DOHH2 (cell line): ENCODE data around the gene SLC13A2.

Source experiments
- H3F3A ChIP-seq: fragments of 200-600 bp; sonication (generic), shearing (Covaris generic); 2 replicates; pipeline ENCODE4 v1.6.0; 2016; ENCODE audit warnings: antibody characterized with exemption, mild to moderate bottlenecking; ENCODE audit not compliant: control insufficient read depth, insufficient read depth
- H3K27ac ChIP-seq: fragments of 200-600 bp; sonication (generic); 2 replicates; pipeline ENCODE4 v1.5.1; 2014; ENCODE audit warnings: low read depth, mild to moderate bottlenecking, low read length, moderate library complexity
- H3K27me3 ChIP-seq: fragments of 200-600 bp; sonication (generic); 2 replicates; pipeline ENCODE4 v1.6.1; 2014; ENCODE audit warnings: mild to moderate bottlenecking, low read length, mixed read lengths; ENCODE audit not compliant: control insufficient read depth
- H3K36me3 ChIP-seq: fragments of 200-600 bp; sonication (generic); 2 replicates; pipeline ENCODE4 v1.6.1; 2014; ENCODE audit warnings: mild to moderate bottlenecking, low read length, moderate library complexity, mixed read lengths; ENCODE audit not compliant: control insufficient read depth
- H3K4me1 ChIP-seq: fragments of 200-600 bp; sonication (generic); 2 replicates; pipeline ENCODE4 v1.6.1; 2014; ENCODE audit warnings: mild to moderate bottlenecking, low read length, mixed read lengths; ENCODE audit not compliant: control insufficient read depth
- H3K4me2 ChIP-seq: fragments of 200-600 bp; sonication (generic); 2 replicates; pipeline ENCODE4 v1.6.0; 2014; ENCODE audit warnings: mild to moderate bottlenecking, low read length, moderate library complexity
- H3K4me3 ChIP-seq: fragments of 200-600 bp; sonication (generic); 2 replicates; pipeline ENCODE4 v1.5.1; 2014; ENCODE audit warnings: mild to moderate bottlenecking, low read length, mixed read lengths
- H3K79me2 ChIP-seq: fragments of 200-600 bp; sonication (generic); 2 replicates; pipeline ENCODE4 v1.6.1; 2014; ENCODE audit warnings: mild to moderate bottlenecking, low read length, mixed read lengths; ENCODE audit not compliant: control insufficient read depth
- H3K9me2 ChIP-seq: fragments of 200-600 bp; sonication (generic); replicated peaks from 2 replicates; pipeline ENCODE4 v1.6.1; 2014; ENCODE audit warnings: mild to moderate bottlenecking, low read length, mixed read lengths; ENCODE audit not compliant: control insufficient read depth
- H3K9me3 ChIP-seq: fragments of 200-600 bp; sonication (generic); 2 replicates; pipeline ENCODE4 v1.6.1; 2014; ENCODE audit warnings: antibody characterized with exemption, low read length, mixed read lengths; ENCODE audit not compliant: control insufficient read depth, insufficient read depth
- H4K20me1 ChIP-seq: fragments of 200-600 bp; sonication (generic); 2 replicates; pipeline ENCODE4 v1.6.0; 2014; ENCODE audit warnings: low read depth, mild to moderate bottlenecking, antibody characterized with exemption, low read length, moderate library complexity; ENCODE audit not compliant: control insufficient read depth, insufficient read depth
- EZH2phosphoT487 ChIP-seq: fragments of 200-600 bp; sonication (generic); IDR thresholded peaks from 2 replicates; pipeline ENCODE4 v1.6.1; 2017; ENCODE audit warnings: borderline replicate concordance, mild to moderate bottlenecking, antibody characterized with exemption, low read length, moderate library complexity, mixed read lengths
- TF ChIP-seq, protein P1 (sequence below): fragments of 200-600 bp; sonication (generic); IDR thresholded peaks from one replicate; pipeline ENCODE4 v1.5.1; 2014; ENCODE audit warnings: antibody characterized with exemption, mild to moderate bottlenecking, low read depth, low read length; ENCODE audit not compliant: poor library complexity, severe bottlenecking

The SLC13A2 gene

DNA sequence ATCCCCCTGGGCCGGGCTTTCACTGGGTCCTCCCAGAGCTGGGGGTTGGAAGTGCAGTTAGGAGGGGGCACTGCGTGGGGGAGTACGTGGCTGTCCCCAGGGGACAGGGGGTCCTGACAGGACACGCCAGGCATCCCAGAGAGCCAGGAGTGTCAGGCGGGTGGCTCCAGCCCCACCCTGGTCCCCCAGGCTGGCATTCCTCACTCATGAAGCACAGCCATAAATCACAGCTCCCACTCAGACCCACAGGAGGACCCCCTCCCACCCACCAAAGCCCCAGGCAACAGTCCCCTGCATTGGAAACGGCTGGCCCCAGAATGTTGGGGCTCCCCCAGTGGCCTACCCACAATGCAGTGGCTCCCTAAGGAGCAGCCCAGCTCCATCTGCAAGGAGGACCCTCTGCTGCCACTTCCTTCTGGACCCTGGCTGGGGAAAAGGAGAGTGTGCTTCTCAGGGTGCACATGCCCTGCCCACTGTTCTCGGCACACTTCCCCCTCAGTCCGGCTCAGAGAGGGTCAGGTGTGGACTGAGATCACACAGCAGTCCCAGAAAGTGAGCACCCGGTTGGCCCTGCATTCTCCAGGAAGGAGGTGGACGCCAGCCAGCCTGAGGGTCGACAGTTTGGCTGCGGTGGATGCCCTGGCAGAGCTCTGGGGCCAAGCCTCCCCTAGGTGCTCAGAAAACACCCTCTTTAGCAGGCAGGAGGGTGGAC, 25.4 kb downstream of the SLC13A2 start:
- Histone ChIP-seq H3F3A (no peaks in the 10 kb centered on the region), H3K4me2 (no peak overlapping the region), H3K36me3 (no peaks in the 10 kb centered on the region), H3K9me2 (no peaks in the 10 kb centered on the region), H3K79me2 (no peaks in the 10 kb centered on the region), H3K9me3 (no peaks in the 10 kb centered on the region), H4K20me1 (no peaks in the 10 kb centered on the region), H3K4me1 (peaks cover 13% of the 10 kb centered on the region), H3K4me3 (no peak overlapping the region), H3K27ac (no peak overlapping the region), H3K27me3 (no peaks in the 10 kb centered on the region)
- TF ChIP-seq, protein P1, sequence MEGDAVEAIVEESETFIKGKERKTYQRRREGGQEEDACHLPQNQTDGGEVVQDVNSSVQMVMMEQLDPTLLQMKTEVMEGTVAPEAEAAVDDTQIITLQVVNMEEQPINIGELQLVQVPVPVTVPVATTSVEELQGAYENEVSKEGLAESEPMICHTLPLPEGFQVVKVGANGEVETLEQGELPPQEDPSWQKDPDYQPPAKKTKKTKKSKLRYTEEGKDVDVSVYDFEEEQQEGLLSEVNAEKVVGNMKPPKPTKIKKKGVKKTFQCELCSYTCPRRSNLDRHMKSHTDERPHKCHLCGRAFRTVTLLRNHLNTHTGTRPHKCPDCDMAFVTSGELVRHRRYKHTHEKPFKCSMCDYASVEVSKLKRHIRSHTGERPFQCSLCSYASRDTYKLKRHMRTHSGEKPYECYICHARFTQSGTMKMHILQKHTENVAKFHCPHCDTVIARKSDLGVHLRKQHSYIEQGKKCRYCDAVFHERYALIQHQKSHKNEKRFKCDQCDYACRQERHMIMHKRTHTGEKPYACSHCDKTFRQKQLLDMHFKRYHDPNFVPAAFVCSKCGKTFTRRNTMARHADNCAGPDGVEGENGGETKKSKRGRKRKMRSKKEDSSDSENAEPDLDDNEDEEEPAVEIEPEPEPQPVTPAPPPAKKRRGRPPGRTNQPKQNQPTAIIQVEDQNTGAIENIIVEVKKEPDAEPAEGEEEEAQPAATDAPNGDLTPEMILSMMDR, result no peak
- TF ChIP-seq EZH2phosphoT487, result no peak

DNA sequence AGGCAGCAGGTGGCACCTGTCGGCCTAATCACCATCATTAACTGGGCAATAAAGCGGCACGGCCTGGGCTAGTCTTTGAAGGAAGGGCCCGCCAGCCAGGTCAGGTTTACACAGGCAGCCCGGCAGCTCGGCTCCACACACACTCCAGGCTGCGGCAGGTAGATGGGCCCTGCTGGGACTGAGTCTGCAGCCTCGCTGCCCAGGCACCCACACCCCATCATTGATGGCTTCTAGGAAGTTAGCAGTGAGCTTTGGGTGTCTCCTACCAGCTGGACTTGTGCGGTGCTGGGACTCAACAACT, 25.9 kb downstream of the SLC13A2 start:
- TF ChIP-seq, protein P1, result no peak
- no peak for TF ChIP-seq EZH2phosphoT487

DNA sequence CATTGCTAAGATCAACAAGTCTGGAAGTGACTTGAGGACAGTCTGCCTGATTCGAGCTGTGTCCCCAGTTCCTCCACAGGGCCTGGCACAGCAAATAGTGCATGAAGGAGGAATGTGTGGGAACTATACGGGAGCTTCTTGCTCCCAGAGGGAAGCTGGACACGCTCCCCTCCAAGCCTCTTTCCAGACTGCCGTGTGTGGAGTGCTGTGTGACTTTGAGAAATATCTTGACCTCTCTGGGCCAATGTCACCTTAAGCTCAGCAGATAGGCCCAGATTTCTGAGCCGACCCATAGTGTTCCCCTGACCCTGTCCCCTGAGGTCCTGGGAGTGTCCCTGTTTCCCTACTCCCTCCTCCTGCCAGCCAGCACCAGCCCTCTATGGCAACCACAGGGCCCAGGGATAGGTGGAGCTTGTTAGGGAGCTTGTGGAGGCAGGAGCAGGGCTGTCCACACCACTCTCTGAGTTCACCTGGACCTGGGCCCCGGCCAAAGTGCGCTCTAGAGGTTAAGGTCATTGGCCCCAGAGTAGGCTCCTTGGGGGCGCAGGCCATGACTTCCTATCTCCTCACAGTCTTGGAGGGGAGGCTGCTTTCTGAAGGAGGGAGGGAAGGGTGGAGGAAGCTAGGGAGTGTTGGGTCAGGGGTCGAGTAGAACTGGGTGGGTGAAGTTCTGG, 26.4 kb downstream of the SLC13A2 start:
- TF ChIP-seq EZH2phosphoT487, result no peak
- TF ChIP-seq, protein P1, result no peak
- H3K27me3 ChIP-seq, result peaks cover 7% of the 10 kb centered on the region
- no peak overlapping the region for H3K27ac ChIP-seq
- H3K9me2 ChIP-seq, result no peaks in the 10 kb centered on the region
- H3F3A ChIP-seq, result no peaks in the 10 kb centered on the region
- no peaks in the 10 kb centered on the region for H3K9me3 ChIP-seq
- H3K4me2 ChIP-seq, result no peak overlapping the region
- H3K4me1 ChIP-seq, result peaks cover 13% of the 10 kb centered on the region
- no peaks in the 10 kb centered on the region for H3K79me2 ChIP-seq
- no peaks in the 10 kb centered on the region for H3K36me3 ChIP-seq
- no peaks in the 10 kb centered on the region for H4K20me1 ChIP-seq
- H3K4me3 ChIP-seq, result no peak overlapping the region

More for the DNA sequence above, 25.9 kb downstream of the SLC13A2 start:
- Histone ChIP-seq H3K4me3 (no peak overlapping the region), H3K27me3 (peaks cover 3% of the 10 kb centered on the region; the same call in 1 of the 2 replicates), H3F3A (no peaks in the 10 kb centered on the region), H3K4me1 (peaks cover 13% of the 10 kb centered on the region), H3K79me2 (no peaks in the 10 kb centered on the region), H3K36me3 (no peaks in the 10 kb centered on the region), H3K9me2 (no peaks in the 10 kb centered on the region), H3K4me2 (no peak overlapping the region), H4K20me1 (no peaks in the 10 kb centered on the region), H3K27ac (no peak overlapping the region), H3K9me3 (no peaks in the 10 kb centered on the region)
